HG02642 (cell line): ENCODE data around the gene WDR38.

Experiments
- ATAC-seq: cut with Tn5 transposase; IDR thresholded peaks from one replicate; pipeline ENCODE4 v1.9.1; 2021; ENCODE audit warnings: mild to moderate bottlenecking; ENCODE audit not compliant: unreplicated experiment, poor library complexity

The WDR38 gene, protein sequence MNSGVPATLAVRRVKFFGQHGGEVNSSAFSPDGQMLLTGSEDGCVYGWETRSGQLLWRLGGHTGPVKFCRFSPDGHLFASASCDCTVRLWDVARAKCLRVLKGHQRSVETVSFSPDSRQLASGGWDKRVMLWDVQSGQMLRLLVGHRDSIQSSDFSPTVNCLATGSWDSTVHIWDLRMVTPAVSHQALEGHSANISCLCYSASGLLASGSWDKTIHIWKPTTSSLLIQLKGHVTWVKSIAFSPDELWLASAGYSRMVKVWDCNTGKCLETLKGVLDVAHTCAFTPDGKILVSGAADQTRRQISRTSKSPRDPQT

DNA sequence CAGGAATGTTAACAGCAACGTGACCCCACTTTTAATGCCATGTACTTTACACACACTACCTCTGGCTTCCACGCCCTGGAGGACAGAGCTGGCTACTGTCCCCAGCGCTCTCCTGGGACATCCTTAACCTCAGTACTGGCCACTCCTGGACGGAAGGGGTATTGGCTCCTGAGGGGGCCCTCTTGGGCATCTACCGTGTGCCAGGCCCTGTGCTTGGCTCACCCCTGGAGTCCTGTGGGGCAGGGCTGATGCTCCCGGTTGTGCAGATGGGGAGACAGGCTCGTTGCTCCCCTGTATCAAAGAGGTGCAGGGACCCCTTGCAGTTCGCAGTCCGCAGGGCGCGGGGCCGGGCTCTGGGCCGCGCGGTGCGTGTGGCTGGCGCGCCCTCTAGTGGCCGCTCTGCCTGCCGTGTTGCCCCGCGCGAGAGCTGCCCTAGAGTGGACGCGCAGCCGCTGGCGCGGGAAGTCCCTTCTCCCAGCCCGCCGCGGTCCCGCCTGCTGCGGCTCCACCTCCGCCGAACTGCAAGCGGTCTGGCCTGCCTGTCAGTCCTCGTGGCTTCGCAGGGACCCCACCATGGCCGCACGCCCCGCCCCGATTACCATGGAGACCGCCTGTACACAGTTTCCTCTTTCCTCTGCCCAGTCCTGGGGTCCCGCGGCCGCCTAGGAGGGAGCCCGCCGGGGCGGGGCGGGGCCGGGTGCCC, at the start of gene WDR38:
Gene WDR38, plus strand, starts transcription at position 632 of the 703 bp plus-strand sequence. CDS start 72 bp downstream, outside the sequence.
- peak; percentile 78 for ATAC-seq

DNA sequence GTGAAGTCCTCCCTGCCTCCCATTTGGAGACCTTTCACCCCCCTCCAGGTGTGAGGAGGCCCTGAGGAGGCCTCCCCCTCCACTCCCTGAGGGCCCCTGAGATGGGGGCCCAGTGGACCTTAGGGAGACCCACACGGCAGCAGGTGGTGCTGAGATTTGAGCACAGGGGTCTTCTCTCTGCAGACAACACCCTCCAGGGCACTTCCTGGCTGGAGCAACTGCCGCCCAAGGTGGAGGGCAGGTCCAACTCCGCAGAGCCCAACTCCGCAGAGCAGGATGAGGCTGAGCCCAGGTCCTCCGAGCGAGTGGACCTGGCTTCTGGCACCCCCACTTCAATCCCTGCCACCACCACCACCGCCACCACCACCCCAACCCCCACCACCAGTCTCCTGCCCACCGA, 49.3 kb upstream of the WDR38 start:
- no peak for ATAC-seq

DNA sequence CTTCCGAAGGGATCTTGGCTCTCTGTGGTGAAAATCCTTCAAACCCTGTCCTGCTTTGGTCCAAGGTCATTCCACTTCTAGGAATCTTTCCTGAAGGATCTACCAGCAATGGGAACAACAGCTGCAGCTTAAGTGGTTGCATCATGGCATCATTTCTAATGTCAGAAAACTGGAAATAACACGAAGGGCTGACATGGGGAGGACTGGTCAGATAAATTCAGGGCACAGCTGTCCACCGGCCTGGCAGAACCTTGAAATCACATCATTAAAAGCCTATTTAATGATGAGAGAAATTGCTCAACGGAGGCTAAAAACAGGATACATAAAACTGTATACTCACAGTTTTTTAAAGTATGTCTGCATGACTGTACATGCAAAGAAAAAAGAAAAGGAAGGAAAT, 48.1 kb upstream of the WDR38 start:
- no peak for ATAC-seq

DNA sequence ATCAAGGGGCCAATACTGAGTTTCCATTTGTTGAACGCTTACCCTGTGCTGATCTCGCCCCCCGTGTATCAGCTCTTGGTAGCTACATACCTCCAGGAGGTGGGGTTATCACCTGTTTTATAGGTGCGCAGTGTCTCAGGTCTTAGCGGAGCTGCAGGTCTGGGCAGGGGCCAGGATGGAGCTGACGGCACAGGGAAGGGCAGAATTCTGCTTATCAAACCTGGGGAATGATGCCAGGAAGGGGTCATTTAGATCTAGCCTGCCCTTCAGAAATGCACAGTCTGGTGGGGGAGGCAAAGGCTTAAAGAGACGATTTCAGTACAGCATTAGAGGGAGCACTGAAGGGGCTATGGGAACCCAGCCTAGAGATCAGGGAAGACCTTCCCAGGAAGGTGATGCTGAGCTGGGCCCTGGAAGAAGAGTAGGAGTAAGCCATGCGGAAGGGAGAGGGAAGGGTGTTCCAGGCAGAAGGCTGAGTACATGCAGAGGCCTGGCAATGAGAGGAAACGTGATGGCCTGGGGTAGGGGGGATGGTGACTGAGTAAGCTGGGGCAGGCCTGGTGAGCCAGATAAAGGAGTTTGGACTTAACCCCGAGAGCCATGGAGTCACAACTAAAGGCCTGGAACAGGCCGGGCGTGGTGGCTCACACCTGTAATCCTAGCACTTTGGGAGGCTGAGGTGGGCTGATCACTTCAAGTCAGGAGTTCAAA, 44.9 kb upstream of the WDR38 start:
- ATAC-seq: no peak

DNA sequence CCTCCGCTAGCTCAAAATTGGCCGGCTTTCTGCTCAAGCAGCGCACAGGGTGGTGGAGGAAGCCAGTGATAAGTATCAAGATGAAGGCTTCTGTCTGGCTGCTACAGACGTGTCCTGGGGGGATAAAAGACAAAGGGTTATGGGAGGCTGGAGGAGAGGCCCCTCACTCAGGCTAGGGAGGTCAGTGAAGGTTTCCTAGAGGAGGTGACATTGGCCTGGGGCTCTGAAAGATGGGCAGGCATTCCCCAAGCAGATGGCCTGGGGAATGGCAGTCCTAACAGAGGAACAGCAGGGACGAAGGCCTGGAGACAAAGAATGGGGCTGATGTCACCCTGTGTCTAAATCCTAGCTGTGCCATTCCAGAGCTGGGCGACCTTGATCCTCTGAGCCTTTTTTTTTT, 44.0 kb upstream of the WDR38 start:
- no peak for ATAC-seq

DNA sequence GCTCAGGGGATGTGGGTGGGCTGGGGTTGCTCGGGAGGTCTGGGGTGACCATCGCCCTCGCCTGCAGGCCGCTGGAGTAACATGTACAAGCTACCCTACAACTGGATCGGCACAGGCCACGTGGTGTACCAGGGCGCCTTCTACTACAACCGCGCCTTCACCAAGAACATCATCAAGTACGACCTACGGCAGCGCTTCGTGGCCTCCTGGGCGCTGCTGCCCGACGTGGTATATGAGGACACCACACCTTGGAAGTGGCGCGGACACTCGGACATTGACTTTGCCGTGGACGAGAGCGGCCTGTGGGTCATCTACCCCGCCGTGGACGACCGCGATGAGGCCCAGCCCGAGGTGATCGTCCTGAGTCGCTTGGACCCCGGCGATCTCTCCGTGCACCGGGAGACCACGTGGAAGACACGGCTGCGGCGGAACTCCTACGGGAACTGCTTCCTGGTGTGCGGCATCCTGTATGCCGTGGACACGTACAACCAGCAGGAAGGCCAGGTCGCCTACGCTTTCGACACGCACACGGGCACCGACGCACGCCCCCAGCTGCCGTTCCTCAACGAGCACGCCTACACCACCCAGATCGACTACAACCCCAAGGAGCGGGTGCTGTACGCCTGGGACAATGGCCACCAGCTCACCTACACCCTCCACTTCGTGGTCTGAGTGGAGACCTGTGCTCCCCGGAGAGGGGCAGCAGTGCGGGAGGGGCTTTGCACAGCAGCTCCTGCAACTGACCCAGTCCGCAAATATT, 43.3 kb upstream of the WDR38 start:
- no peak for ATAC-seq

DNA sequence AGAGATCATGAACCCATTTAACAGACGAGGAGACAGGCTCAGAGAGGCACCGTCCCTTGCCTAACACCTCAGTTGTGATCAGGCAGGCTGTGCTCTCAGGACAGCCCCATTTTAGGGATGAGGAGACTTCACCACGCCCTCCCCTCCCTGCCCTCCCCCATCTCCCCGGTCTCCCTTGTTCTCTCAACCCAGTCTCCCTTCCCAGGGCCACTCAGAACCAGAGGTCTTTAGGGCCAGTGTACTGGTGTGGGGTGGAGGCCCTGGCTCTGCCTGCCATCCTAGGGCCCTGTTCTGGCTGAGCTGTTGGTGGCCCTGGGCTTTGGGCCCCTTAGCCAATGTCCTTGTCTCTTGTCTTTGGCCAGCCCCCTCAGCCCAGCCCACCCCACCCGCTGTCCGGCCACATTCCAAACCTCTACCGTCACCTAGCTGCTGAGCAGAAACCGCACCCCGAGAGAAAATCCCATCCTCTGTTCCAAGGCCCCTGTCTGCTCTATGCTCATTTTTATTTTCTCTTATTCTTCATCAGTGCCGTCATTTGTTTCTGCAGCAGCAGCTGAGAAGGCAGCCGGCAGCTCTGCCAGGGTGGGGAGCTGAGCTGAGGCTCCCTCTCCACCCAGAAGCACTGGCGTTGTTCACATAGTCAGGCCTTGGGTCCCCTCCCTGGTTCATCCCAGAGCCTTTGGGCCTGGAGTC, 42.5 kb upstream of the WDR38 start:
- ATAC-seq: no peak

DNA sequence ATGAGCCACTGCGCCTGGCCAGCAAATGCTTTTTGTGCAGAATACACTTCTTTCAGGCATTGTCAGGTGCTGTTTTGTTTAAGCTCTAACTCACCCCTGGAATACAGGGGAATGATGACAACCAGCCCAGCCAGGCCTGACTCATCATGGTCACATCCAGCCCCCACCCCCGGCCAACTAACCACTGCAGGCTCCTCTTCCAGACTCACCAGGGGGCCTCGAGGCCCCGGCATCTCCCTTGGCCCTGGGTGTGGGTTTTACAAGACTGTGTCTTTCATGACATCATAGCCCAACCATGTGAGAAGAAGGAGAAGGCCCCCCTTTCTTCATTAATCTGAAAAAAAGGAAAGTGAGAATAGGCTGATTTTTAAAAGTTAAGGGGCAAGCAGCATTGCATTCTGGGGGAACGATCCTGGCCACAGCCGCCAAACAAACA, 40.8 kb upstream of the WDR38 start:
- ATAC-seq: no peak

DNA sequence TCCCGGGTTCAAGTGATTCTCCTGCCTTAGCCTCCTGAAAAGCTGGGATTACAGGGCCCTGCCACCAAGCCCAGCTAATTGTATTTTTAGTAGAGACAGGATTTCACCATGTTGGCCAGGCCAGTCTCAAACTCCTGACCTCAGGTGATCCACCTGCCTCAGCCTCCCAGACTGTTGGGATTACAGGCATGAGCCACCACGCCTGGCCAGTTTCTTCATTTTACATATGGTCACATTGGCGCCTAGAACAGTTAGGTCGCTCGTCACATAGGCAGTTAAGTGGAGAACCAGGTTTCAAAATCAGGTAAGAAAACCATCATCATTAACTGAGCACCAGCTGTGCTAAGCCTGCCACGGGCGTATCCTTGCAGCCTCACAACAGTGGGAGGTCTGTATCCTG, 40.2 kb upstream of the WDR38 start:
- ATAC-seq: no peak

DNA sequence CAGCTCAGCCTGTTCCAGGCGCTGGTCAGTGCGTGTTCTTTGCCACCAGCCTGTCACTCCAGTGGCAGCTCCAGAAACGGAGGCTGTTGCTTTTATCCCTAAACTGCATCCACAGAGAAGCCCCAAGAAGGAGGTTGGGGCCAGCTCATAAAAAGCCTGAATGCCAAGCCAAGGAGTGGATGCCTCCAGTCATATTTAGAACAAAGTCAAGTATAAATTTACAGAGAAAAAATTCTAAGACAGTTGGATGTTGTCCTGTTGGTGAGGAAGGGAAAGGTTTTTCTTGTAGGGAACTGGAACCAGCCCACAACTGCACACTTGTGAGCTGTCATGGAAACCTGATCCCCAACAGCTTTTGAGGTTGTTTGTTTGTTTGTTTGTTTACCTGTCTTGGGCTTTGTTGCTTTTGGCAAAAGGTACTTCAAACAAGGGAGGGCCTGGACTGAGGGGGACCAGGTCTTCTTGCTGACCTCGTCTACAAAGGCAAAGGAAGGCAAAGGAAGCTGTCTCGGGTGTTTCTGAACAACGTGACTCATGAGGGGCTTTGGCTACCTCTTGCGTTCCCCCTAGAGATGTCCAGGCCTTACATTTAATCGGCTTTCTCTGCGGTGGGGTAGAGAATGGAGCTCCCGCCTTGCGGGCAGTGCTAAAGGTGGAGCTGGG, 39.6 kb upstream of the WDR38 start:
- ATAC-seq: no peak

DNA sequence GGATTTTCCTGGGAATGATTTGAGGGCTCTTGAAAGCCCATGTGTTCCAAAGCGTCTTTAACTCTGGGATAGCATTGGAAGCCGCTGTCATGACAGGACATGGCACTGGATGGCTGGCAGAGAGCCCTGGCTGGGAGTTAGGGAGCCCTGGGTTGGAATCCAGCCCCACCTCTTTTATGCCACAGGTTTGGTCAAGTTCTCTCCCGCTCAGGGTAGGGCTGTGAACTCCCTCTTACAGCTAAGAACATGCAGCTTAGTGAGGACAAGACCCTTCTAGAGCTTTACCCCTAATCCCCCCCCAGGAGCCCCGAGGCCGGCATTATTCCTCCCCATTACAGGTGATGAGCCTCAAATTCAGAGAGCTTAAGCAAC, 39.1 kb upstream of the WDR38 start:
- no peak for ATAC-seq

DNA sequence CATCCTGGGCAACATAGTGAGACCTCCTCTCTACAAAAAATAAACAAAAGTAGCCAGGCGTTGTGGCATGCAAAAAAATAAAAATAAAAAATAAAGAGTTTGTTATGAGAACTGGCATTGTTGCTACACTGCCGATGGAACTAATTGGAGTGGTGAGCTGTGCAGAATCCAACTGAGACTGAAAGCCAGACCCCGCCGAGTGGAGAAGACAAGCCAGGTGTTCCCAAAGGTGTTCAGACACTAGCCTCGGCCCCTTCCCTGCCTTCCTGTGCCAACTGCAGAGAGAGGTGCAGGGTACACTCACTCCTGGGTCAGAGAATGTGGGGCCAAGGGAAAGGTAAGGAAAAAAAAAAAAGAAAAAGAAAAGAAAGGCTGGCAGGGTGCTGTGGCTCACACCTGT, 37.7 kb upstream of the WDR38 start:
- no peak for ATAC-seq

DNA sequence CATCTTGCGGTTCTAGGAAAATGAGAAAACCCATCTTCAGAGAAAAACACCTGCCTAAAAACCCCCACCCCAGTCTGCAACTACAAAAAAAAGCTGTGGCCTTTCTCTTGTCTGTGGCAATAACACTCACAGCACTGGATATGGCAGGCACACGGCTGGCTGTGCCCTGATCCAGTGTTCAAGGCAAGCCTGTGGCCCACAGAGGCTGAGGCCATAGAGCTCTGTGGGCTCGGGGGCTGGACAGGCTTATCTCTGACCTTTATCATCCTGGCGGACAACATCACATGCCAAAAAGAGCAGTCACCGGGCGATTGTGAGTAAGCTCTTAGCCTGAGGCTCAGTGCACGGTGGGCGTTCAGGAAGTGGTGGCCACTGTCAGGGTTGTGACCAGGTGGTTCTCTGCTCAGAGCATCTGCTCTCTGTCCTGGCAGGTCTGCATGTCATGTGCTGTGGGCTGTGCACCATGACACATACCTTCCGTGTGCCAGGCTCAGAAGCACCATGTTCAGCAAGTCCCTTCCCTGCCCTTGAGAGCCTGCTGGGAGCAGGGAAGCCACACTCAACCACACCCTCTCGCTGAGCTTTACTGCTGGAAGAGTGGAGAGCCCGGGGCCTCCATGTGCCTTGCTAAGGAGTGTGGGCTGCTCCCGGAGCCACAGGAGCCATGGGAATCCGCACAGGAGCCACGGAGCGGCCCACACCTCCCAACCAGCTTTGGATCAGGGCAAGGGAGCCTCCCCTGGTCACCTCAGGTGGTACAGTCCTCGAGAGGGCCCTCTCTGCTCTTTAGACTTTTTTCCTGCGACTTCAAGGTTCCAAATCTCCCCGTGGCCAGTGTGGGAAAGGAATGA, 34.6 kb upstream of the WDR38 start:
- no peak for ATAC-seq

DNA sequence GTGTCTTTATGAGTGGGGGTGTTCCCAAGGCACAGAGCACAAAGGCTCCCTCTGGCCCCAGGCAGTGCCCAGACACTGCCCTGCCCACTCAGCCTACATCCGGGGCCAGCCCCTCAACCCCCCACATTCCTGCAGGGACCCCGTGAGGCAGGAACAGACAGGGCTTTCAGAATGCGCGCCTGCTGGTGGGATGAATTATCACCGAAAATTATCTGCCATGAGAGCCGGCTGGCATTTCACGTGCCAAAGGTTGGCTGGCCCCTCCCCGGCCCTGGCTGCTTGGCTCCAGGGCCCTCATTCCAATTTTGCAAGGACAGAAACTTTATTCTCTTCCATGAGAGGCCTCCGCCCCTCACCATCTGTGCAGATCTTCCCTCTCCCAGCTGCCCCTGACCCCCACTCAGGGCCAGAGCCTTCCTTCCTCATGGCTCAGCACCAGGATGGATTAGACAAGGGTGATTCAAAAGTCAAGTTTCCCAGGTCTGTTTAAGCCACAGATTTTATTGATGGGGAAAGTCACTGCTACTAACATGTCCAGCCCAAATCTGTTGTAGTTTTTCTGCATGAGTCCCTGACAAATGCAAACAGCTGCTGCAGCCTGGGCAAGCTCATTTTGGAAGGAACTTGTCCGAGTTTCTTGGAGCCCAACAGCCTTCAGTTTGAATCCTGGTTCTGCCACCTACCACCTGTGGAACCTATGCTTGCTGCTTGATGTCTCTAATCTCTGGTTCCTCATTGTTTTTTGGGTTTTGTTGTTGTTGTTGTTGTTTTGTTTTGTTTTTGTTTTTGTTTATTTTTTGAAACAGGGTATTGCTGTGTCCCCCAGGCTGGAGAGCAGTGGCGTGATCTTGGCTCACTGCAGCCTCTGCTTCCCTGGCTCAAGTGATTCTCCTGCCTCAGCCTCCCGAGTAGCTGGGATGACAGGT, 32.3 kb upstream of the WDR38 start:
- no peak for ATAC-seq

DNA sequence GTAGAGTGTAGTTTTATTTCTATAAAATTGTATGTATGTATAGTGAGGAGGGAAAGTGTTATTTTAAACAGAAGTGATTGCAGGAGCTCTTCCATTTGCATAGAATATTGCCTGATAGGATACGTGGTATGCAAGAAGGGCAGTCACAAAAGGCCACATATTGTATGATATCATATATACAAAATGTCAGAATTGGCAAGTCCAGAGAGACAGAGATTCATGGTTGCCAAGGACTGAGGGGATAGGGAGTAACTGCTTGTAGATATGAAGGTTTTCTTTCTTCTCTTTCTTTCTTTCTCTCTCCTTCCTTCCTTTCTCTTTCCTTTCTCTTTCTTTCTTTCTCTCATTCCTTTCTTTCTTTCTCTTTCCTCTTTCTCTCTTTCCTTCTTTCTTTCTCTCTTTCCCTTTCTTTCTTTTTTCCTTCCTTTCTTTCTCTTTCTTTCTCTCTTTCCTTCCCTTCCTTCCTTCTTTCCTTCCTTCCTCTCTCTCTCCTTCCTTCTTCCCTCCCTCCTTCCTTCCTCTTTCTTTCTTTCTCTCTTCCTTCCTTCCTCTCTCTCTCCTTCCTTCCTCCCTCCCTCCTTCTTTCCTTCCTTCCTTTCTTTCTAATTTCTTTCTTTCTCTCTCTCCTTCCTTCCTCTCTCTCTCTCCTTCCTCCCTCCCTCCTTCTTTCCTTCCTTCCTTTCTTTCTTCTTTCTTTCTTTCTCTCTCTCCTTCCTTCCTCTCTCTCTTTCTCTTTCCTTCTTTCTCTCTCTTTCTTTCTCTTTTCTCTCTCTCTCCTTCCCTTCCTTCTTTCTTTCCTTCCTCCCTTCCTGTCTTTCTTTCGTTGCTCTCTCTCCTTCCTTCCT, 24.5 kb upstream of the WDR38 start:
- ATAC-seq: no peak

DNA sequence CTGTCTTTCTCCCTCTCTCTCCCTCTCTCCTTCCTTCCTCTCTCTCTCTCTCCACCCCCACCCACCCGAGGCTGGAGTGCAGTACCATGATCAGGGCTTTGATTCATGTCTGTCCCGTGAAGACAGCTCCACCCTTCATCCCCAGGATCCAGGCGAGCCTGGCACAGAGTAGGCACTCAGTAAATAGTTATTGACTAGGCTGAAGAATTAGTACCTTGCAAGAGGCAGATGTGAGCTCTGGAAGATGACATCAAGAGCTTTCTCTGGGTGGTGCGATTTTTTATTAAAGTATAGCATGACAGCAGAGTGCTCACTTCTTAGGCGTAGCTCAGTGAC, 24.0 kb upstream of the WDR38 start:
- no peak for ATAC-seq

DNA sequence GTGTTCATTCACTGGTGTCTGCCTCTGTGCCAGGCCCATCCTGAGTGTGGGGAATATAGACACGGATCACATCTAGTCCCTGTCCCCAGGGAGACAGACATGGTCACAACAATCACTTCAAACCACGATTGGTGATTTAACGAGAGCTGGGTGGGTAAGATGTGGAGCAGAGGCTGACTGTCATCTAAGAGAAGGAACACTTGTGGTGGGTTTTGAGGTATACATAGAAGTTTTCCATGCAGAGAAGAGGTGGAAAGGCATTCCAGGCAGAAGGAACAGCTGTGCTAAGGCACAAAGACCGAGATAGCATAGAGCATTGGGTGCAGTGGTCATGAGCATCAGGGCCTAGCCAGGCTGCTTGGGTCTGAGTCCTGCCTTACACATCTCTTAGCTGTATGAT, 22.7 kb upstream of the WDR38 start:
- ATAC-seq: no peak
